Activated T-helper 2 cell treated with anti-CD3 and anti-CD28 coated beads, Interferon-gamma antibody, Interleukin-2, Interleukin-4, amounts not matched to agents 10 μg/mL and 5 μg/mL and 100 μg/mL, durations not matched to agents 14 hours and 24 hours and 36 hours (primary cell): ENCODE data around the gene TPX2. TPM values are rescaled to one million over a fixed set of nuclear protein-coding genes. Genes with fewer than 3 reads are reported as not detected.

ENCODE experiments used
- DNase-seq: peaks from one replicate; pipeline ENCODE4 v3.0.0; 2021; ENCODE audit warnings: low spot score
- H3K27ac Mint-ChIP-seq: one replicate; pipeline ENCODE4 v1.8.0; 2021; ENCODE audit warnings: mixed read lengths
- H3K27me3 Mint-ChIP-seq: one replicate; pipeline ENCODE4 v1.8.0; 2021; ENCODE audit warnings: low read depth, mixed read lengths
- H3K36me3 Mint-ChIP-seq: one replicate; pipeline ENCODE4 v1.8.0; 2021; ENCODE audit warnings: low read depth, mixed read lengths
- H3K4me1 Mint-ChIP-seq: one replicate; pipeline ENCODE4 v1.8.0; 2021; ENCODE audit warnings: low read depth, mixed read lengths
- H3K4me3 Mint-ChIP-seq: one replicate; pipeline ENCODE4 v1.8.0; 2021; ENCODE audit warnings: low read depth, mild to moderate bottlenecking, moderate library complexity, mixed read lengths
- H3K9me3 Mint-ChIP-seq: one replicate; pipeline ENCODE4 v1.8.0; 2021; ENCODE audit warnings: mixed read lengths
- intact Hi-C: fragments of 100-400 bp; cut with micrococcal nuclease; formaldehyde crosslinking; loops from one replicate; pipeline ENCODE4 v1.15.1; 2023
- total RNA-seq: library from RNA; stranded (reverse); gene quantifications from 2 replicates; pipeline ENCODE4 v1.2.3, GENCODE V29; 2022

Gene TPX2
- total RNA-seq, 1 donor from 2014 or later, result 82.8 TPM

DNA sequence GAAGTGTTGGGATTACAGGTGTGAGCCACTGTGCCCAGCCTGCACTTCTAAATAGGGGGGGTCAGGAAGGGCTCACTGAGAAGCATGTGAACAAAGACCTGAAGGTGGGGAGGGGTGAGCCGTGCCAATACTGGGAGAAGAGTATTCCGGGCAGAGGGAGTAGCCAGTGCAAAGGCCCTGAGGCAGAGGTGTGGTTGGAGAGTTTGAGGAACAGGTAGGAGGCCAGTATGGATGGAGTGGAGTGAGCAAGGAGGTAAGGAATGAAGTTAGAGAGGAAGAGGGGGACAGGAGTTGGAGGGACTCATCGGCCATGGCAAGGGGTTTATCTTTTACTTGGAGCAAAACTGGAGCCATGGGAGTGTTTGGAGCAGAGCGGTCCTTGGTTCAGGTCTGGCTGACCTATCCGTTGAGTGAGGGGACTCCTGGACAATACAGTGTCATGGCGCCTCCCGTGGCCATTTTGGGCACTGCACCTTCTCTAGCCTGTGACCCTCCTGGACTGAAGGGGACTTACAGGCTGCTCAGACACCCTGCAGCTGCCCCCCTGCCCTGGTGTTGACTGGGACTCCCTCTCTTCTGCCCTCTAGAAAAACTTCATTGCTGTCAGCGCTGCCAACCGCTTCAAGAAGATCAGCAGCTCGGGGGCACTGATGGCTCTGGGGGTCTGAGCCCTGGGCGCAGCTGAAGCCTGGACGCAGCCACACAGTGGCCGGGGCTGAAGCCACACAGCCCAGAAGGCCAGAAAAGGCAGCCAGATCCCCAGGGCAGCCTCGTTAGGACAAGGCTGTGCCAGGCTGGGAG is 94.2 kb downstream of the TPX2 start:
- intact Hi-C loops, result no loop called here
- no peak overlapping the region for H3K27ac Mint-ChIP-seq
- no peaks in the 10 kb centered on the region for H3K9me3 Mint-ChIP-seq
- no peak overlapping the region for H3K4me3 Mint-ChIP-seq
- no peaks in the 10 kb centered on the region for H3K36me3 Mint-ChIP-seq
- no peaks in the 10 kb centered on the region for H3K27me3 Mint-ChIP-seq
- peak; percentile 34 for DNase-seq
- peaks cover 7% of the 10 kb centered on the region for H3K4me1 Mint-ChIP-seq

DNA sequence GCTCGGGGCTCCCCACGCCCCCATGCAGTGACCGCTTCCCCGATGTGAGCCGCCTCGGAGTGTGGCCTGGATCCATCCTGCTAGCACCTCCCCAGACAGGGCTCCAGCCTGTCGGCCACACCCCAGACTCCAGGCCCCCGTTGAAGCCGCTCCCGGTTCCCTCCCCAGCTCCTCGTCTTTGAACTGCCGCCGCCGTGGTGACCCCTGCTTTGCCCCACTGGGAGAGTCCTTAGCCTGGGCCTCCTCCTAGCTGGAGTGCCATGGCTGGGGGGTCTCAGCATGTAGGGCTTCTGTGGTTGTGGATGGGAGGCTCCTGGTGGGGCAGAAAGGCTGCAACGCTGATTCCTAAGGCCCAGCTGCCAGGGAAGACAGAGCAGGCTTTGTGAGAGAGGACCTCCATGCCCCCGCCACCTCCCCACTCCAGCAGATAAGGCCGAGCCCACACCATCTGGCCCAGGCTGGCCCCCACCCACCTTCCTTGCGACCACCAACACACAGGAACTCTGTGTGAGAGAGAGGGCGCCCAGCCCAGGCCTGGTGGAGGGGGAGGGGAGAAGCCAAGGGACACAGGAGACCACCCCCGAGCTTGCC is 94.9 kb downstream of the TPX2 start:
- DNase-seq, result no peak
- intact Hi-C loops, result no loop called here
- Mint-ChIP-seq H3K27ac (no peak overlapping the region), H3K36me3 (no peaks in the 10 kb centered on the region), H3K27me3 (no peaks in the 10 kb centered on the region), H3K9me3 (no peaks in the 10 kb centered on the region), H3K4me1 (peaks cover 7% of the 10 kb centered on the region), H3K4me3 (no peak overlapping the region)

DNA sequence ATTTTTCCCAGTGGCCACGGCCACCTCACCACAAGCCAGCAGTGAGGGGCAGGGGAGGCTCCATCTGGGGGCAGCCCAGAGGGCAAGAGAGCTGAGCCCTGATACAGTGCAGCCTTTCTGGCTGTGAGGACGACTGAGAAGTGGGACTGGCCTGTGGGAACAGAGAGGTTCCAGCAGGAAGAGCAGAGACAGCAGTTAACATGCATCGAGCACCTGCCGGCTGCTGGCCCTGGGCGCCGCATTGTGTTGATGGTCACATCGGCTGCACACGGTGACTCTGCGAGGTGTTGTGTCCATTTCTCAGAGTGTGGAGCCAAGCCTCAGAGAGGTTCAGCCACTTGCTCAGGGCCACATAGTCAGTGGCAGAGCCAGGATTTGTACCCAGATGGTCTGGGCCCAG is 96.5 kb downstream of the TPX2 start:
- intact Hi-C loops, result no loop called here
- H3K4me3 Mint-ChIP-seq, result no peak overlapping the region
- DNase-seq, result no peak

DNA sequence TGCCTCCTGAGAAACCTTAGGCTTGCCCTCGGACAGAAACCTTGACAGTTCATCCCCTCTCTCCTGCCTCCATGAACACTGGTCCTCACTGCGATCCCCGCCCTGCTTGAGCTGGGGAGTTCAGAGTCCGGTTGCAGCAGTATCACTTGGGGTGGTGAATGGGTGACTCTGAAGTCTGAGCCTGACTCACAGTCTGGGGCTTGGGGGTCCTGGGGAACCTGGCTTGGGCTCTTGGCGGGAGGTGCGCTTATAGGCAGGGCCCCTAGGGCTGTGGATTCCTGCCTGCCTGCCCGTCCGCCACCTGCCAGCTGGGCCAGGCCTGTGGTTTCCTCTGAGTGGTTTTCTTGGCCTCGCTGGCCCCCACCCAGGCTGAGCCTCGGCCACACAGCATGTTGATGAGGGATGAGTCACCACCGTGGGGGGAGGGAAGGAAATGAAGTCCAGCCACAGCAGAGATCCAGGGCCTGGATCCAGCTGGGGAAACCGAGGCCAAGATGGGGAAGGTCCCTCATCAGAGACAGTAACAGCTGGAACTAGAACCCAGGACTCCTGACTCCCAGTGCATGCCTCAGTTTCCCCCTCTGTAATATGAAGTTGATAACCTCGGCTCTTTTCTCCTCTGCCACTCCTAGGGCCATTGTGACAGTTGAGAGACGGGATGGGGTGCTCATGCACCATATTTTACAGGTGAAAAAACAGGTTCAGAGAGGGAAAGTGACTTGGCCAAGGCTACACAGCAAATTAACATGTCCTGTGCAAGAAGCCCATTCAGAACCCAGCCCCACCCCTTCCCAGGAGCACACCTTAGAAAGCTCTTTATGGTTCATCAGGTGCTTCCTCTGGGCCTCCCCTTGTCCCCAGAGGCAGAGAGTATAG is 97.1 kb downstream of the TPX2 start:
- Mint-ChIP-seq H3K36me3 (no peaks in the 10 kb centered on the region), H3K27ac (no peak overlapping the region), H3K4me3 (no peak overlapping the region), H3K4me1 (peaks cover 7% of the 10 kb centered on the region), H3K27me3 (no peaks in the 10 kb centered on the region), H3K9me3 (no peaks in the 10 kb centered on the region)
- intact Hi-C loops, result no loop called here
- peak; percentile 31 for DNase-seq

More for the DNA sequence above, 96.5 kb downstream of the TPX2 start:
- peaks cover 7% of the 10 kb centered on the region for H3K4me1 Mint-ChIP-seq
- no peaks in the 10 kb centered on the region for H3K36me3 Mint-ChIP-seq
- no peaks in the 10 kb centered on the region for H3K9me3 Mint-ChIP-seq
- no peak overlapping the region for H3K27ac Mint-ChIP-seq
- H3K27me3 Mint-ChIP-seq, result no peaks in the 10 kb centered on the region

DNA sequence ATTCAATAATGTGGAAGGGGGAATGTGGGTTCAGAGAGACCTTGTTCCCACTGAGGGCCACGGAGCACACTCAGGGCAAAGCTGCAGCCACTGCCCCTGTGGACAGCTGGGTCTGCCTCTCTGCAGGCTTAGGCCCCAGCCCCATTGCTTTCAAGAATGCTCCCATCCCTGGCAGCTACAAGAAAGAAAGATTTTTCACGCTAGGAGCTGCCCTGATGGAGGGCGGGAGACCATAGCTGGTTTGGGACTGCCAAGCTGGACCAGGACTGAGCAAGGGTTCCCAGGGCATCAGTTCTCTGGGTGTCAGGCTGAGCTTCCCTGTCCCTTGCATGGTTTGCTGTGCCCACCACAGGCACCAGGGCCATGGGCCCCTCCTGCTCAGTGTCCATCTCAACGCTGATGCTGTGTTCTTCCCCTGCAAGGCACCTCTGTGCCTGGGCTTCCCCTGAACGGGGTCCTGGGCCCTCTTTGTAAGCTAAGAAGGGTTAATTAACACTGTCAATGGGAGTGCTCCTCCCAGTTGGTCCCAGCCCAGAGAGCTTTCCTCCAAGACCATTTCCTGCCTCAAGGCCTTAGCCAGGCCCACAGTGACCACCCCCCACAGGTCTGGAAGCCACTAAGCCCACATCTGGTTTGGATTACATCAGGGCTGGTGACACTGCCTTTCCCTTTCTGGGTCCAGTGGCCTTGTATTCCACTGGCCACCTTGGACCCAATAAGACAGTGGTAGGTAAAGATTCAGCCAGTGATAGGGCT is 97.9 kb downstream of the TPX2 start:
- H3K4me3 Mint-ChIP-seq, result no peak overlapping the region
- peaks cover 7% of the 10 kb centered on the region for H3K4me1 Mint-ChIP-seq
- H3K27me3 Mint-ChIP-seq, result no peaks in the 10 kb centered on the region
- no peaks in the 10 kb centered on the region for H3K9me3 Mint-ChIP-seq
- no peak overlapping the region for H3K27ac Mint-ChIP-seq
- intact Hi-C loops, result no loop called here
- no peak for DNase-seq
- no peaks in the 10 kb centered on the region for H3K36me3 Mint-ChIP-seq

DNA sequence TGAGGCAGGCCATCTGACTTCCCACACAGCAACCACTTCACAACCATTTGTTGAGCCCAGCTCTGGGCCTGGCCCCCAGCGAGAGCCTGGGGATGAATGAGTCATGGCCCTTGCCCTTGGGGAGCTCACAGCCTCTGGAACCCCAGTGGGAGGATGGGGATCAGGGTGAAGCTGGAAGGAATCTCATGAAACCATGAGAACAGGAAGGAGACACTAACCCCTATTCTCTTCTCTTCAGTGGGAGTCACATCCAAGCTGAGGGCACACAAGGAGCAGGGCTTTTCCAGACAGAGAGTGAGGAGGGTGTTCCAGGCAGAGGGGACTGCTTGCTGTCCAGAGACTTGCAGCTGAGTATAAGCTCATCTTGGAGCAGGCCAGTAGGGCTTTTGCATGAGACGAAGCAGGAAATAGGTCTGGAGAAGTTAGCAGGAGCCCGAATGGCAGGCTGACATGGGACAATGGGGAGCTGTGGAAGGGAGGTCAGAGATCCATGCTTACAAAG is 98.9 kb downstream of the TPX2 start:
- no peak for DNase-seq
- Mint-ChIP-seq H3K36me3 (no peaks in the 10 kb centered on the region), H3K27ac (no peak overlapping the region)

GRCh38 chr20:31838646-31839292 is 99.7 kb downstream of the TPX2 start:
- no peaks in the 10 kb centered on the region for H3K27me3 Mint-ChIP-seq
- no peak for DNase-seq
- H3K36me3 Mint-ChIP-seq, result no peaks in the 10 kb centered on the region
- no peaks in the 10 kb centered on the region for H3K9me3 Mint-ChIP-seq
- intact Hi-C loops, result no loop called here
- H3K4me3 Mint-ChIP-seq, result no peak overlapping the region
- no peak overlapping the region for H3K27ac Mint-ChIP-seq
- peaks cover 7% of the 10 kb centered on the region for H3K4me1 Mint-ChIP-seq

More for the DNA sequence above, 98.9 kb downstream of the TPX2 start:
- no peaks in the 10 kb centered on the region for H3K27me3 Mint-ChIP-seq
- intact Hi-C loops, result no loop called here
- no peak overlapping the region for H3K4me3 Mint-ChIP-seq
- peaks cover 7% of the 10 kb centered on the region for H3K4me1 Mint-ChIP-seq
- no peaks in the 10 kb centered on the region for H3K9me3 Mint-ChIP-seq

DNA sequence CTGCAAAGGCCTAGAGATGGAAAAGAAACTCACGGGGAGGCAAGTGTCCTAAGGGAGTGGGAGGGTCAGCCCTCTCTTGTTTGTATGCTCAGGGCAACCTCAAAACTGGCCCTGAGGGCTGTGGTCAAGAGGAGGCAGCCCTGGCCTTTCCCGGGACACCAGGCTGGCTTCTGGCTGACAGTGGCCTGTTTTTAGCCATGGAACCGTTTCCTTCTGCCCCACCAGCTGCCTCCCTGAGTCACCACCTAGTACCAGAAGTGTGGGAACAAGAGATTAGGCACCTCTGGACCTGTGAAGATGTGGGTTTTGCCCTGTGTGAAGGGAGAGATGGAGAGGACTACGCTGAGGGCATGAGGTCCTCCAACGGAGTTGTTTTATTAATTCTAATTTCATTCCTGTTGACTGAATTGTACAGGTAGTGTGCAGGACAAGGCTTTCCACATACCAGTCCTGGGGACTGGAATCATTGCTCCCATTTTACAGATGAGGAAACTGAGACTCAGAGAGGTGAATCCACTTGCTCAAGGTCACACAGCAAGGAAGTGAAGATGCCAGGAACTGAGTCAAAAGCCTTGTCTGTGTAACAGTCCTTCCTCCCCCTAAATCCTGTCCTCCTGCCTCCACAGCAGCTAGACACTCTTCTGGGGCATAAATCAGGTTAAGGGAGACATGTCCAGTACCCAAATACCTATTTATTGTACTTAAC is 100.8 kb downstream of the TPX2 start:
- no peak overlapping the region for H3K4me3 Mint-ChIP-seq
- H3K36me3 Mint-ChIP-seq, result no peaks in the 10 kb centered on the region
- intact Hi-C loops, result no loop called here
- H3K4me1 Mint-ChIP-seq, result peaks cover 7% of the 10 kb centered on the region
- H3K27me3 Mint-ChIP-seq, result no peaks in the 10 kb centered on the region
- H3K27ac Mint-ChIP-seq, result no peak overlapping the region
- DNase-seq, result no peak
- no peaks in the 10 kb centered on the region for H3K9me3 Mint-ChIP-seq

DNA sequence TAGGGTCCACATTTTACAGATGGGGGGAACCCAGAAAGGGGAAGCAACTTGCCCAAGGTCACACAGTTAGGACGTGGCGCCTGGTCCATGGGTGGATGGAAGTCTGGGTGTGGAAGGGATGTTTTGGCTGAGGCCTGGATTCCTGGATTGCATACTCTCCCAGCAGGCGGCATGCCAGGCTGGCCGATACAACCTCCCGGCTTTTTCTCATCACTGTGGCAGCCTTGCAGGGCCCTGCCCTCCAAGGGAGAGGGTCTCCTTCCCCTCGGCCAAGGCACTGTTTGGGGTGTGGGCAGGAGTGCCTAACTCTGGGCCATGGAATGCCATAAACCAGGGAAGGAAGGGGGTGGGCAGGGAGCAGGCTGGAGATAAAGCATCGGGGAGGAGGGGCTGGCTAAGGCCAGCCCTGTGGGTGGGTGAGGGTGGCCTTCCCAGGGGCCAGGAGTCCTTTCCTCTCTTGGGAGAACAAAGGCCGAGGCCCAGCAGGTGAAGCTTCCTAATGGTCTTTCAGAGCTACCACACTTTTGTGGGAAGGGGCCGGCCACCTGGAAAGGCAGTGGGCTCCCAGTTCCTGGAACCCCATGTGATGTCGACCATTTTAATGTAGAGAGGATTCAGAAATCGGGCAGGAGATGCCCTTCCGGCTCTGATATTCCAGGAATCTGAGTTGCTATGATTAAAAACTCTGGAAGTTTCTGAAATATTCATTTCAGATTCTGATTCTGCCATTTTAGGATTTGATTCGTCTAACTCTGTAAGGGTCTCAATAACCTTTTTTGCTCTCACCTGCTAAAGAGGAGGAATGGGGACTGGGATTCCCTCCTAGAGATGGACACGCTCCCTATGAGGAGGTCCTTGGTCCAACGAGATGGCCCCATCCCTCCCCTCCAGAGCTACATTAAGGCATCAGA is 102.1 kb downstream of the TPX2 start:
- intact Hi-C loops, result no loop called here
- Mint-ChIP-seq H3K4me3 (no peak overlapping the region), H3K4me1 (peaks cover 3% of the 10 kb centered on the region), H3K36me3 (no peaks in the 10 kb centered on the region), H3K27me3 (no peaks in the 10 kb centered on the region), H3K27ac (no peak overlapping the region), H3K9me3 (no peaks in the 10 kb centered on the region)
- no peak for DNase-seq

DNA sequence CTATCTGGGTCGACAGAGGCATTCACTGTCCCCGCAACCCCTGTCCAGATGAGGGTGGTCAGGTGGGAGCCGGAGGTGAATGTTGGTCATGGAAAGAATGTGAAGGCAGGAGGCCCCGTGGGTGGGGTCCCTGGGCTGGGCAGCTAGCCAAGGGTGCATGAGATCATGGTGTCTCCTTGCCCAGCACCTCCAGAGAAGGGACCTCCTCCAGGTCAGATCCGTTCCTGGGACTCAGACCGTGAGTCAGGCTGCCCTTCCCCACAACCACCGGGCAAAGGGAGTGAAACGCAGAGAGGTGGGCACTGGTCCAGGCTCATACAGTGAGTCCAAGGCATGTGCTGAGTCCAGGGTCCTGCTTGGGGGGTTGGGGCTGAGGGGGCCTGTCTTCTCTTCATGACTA is 102.8 kb downstream of the TPX2 start:
- Mint-ChIP-seq H3K27ac (no peak overlapping the region), H3K4me3 (no peak overlapping the region), H3K9me3 (no peaks in the 10 kb centered on the region), H3K27me3 (no peaks in the 10 kb centered on the region), H3K36me3 (no peaks in the 10 kb centered on the region), H3K4me1 (no peaks in the 10 kb centered on the region)
- no peak for DNase-seq
- intact Hi-C loops, result no loop called here
